Esophagus squamous epithelium (tissue), 4 donors: ENCODE results near the gene SLC10A3.

Experiments
- CTCF ChIP-seq, 6 experiments: fragments of 450-650 bp in 4 of 6; fragments of 200-600 bp in 2 of 6; sonication (generic) in 2 of 6; IDR thresholded peaks; one replicate each; pipeline ENCODE4 v1.5.1; 2016 to 2019; ENCODE audit warnings: antibody characterized with exemption in 6 of 6, mild to moderate bottlenecking in 4 of 6, moderate library complexity in 4 of 6
- POLR2A ChIP-seq, 4 donors: fragments of 450-650 bp; IDR thresholded peaks; one replicate each; pipeline ENCODE4 v1.6.1; 2017; ENCODE audit warnings: antibody characterized with exemption in 4 of 4, mild to moderate bottlenecking in 4 of 4, moderate library complexity in 3 of 4

DNA sequence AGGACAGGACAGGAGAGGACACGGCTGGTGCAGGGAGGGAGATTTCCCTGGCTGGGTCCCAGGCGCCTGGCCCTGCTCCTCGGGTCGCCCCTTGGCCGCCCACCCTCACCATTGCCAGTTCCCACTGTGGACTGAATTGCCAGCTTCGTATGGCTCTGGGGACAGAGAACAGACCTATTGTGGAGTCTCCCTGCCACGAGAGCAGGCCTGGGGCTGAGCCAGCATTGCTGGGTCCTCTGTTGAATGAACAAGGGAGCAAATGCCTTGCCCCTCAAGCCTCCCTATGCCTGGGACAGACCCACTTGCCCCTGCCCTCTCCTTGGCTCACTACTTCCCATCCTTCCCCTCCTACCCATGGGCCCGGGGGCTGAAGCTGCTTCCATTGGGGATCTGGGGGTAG, 28.0 kb downstream of the SLC10A3 start:
- no peak for TF ChIP-seq POLR2A (IDR thresholded peaks at IDR 0.05)
- TF ChIP-seq CTCF (IDR thresholded peaks at IDR 0.05) = no peak
